H9 (cell line): ENCODE measurements around the gene FTO. TPM values are rescaled to one million over a fixed set of nuclear protein-coding genes. Genes with fewer than 3 reads are reported as not detected.

Experiments
- DNase-seq: peaks from one replicate; pipeline ENCODE4 v3.0.0-alpha.2; 2017
- H2AFZ ChIP-seq: one replicate; pipeline ENCODE4 v1.6.1; 2013; ENCODE audit warnings: mild to moderate bottlenecking, low read length, control low read depth, moderate library complexity
- H2AK5ac ChIP-seq: 2 replicates; pipeline ENCODE4 v1.6.1; 2013; ENCODE audit warnings: low read length, control low read depth, mixed read lengths; ENCODE audit not compliant: insufficient read length
- H2BK120ac ChIP-seq: one replicate; pipeline ENCODE4 v1.6.1; 2013; ENCODE audit warnings: low read depth, mild to moderate bottlenecking, low read length, control low read depth, inconsistent platforms; ENCODE audit not compliant: poor library complexity, severe bottlenecking
- H2BK12ac ChIP-seq: 2 replicates; pipeline ENCODE4 v1.6.1; 2013; ENCODE audit warnings: low read length, control low read depth, mixed read lengths, low read depth; ENCODE audit not compliant: insufficient read length
- H2BK15ac ChIP-seq: 2 replicates; pipeline ENCODE4 v1.6.1; 2013; ENCODE audit warnings: low read depth, low read length, control low read depth
- H2BK20ac ChIP-seq: one replicate; pipeline ENCODE4 v1.6.1; 2013; ENCODE audit warnings: low read depth, mild to moderate bottlenecking, low read length, control low read depth, inconsistent platforms; ENCODE audit not compliant: poor library complexity, severe bottlenecking
- H2BK5ac ChIP-seq: 2 replicates; pipeline ENCODE4 v1.6.1; 2013; ENCODE audit warnings: low read length, control low read depth, mixed read lengths; ENCODE audit not compliant: insufficient read length
- H3K14ac ChIP-seq: 2 replicates; pipeline ENCODE4 v1.6.1; 2013; ENCODE audit warnings: low read length, control low read depth; ENCODE audit not compliant: insufficient read depth
- H3K18ac ChIP-seq: 2 replicates; pipeline ENCODE4 v1.6.1; 2013; ENCODE audit warnings: low read depth, mild to moderate bottlenecking, mixed read lengths, low read length, control low read depth; ENCODE audit not compliant: insufficient read length
- H3K23ac ChIP-seq: 2 replicates; pipeline ENCODE4 v1.6.1; 2013; ENCODE audit warnings: low read length, control low read depth, mixed read lengths, low read depth; ENCODE audit not compliant: insufficient read length
- H3K23me2 ChIP-seq: 2 replicates; pipeline ENCODE4 v1.6.1; 2013; ENCODE audit warnings: low read depth, mild to moderate bottlenecking, mixed read lengths, low read length, control low read depth; ENCODE audit not compliant: insufficient read length, poor library complexity, severe bottlenecking
- H3K27ac ChIP-seq: 2 replicates; pipeline ENCODE4 v1.5.1; 2013; ENCODE audit warnings: low read length, control low read depth, mixed read lengths, low read depth; ENCODE audit not compliant: insufficient read length
- H3K27me3 ChIP-seq: 2 replicates; pipeline ENCODE4 v1.6.1; 2013; ENCODE audit warnings: low read length, control low read depth, inconsistent platforms; ENCODE audit not compliant: insufficient read depth
- H3K4ac ChIP-seq: 2 replicates; pipeline ENCODE4 v1.6.1; 2013; ENCODE audit warnings: low read depth, mild to moderate bottlenecking, control low read depth, inconsistent platforms, low read length, moderate library complexity
- H3K4me1 ChIP-seq: 2 replicates; pipeline ENCODE4 v1.6.1; 2013; ENCODE audit warnings: low read length, control low read depth, inconsistent platforms; ENCODE audit not compliant: insufficient read depth
- H3K4me2 ChIP-seq: 2 replicates; pipeline ENCODE4 v1.6.1; 2013; ENCODE audit warnings: low read length, control low read depth, mixed read lengths; ENCODE audit not compliant: insufficient read length, insufficient read depth
- H3K56ac ChIP-seq: 2 replicates; pipeline ENCODE4 v1.6.1; 2013; ENCODE audit warnings: low read depth, mild to moderate bottlenecking, mixed read lengths, low read length, control low read depth; ENCODE audit not compliant: insufficient read length
- H3K79me1 ChIP-seq: 2 replicates; pipeline ENCODE4 v1.6.1; 2013; ENCODE audit warnings: low read depth, mild to moderate bottlenecking, moderate library complexity, low read length, control low read depth, inconsistent platforms; ENCODE audit not compliant: insufficient read depth, poor library complexity, severe bottlenecking
- H3K79me2 ChIP-seq: 2 replicates; pipeline ENCODE4 v1.6.1; 2013; ENCODE audit warnings: low read length, control low read depth, inconsistent platforms; ENCODE audit not compliant: insufficient read depth
- H3K9ac ChIP-seq: 2 replicates; pipeline ENCODE4 v1.6.1; 2013; ENCODE audit warnings: low read length, control low read depth, mixed read lengths; ENCODE audit not compliant: insufficient read length; ENCODE audit errors: extremely low read depth
- H3K9me3 ChIP-seq: one replicate; pipeline ENCODE4 v1.6.1; 2013; ENCODE audit warnings: low read depth, low read length, inconsistent platforms; ENCODE audit not compliant: control insufficient read depth
- H3T11ph ChIP-seq: one replicate; pipeline ENCODE4 v1.6.1; 2013; ENCODE audit warnings: mild to moderate bottlenecking, low read length, control low read depth, inconsistent platforms
- H4K20me1 ChIP-seq: one replicate; pipeline ENCODE4 v1.6.1; 2013; ENCODE audit not compliant: control insufficient read depth, insufficient read length, insufficient read depth
- H4K5ac ChIP-seq: 2 replicates; pipeline ENCODE4 v1.6.1; 2013; ENCODE audit warnings: low read depth, mild to moderate bottlenecking, mixed read lengths, low read length, control low read depth; ENCODE audit not compliant: insufficient read length
- H4K8ac ChIP-seq: replicated peaks from 2 replicates; pipeline ENCODE4 v1.6.1; 2013; ENCODE audit warnings: low read length, control low read depth, mixed read lengths, low read depth; ENCODE audit not compliant: insufficient read length
- H4K91ac ChIP-seq: 2 replicates; pipeline ENCODE4 v1.6.1; 2013; ENCODE audit warnings: low read depth, mild to moderate bottlenecking, moderate library complexity, mixed read lengths, low read length, control low read depth; ENCODE audit not compliant: insufficient read length
- H3K27ac Mint-ChIP-seq, 3 experiments: 2 replicates in 2 of 3; 3 replicates in 1 of 3; pipeline ENCODE4 v1.8.0; 2020 to 2021; ENCODE audit warnings: mixed read lengths in 3 of 3, mild to moderate bottlenecking in 1 of 3, moderate library complexity in 1 of 3
- H3K27me3 Mint-ChIP-seq: 2 replicates; pipeline ENCODE4 v1.8.0; 2021; ENCODE audit warnings: low read depth, mild to moderate bottlenecking, moderate library complexity, mixed read lengths
- H3K36me3 Mint-ChIP-seq, 3 experiments: 2 replicates in 2 of 3; 3 replicates in 1 of 3; pipeline ENCODE4 v1.8.0; 2020 to 2021; ENCODE audit warnings: low read depth in 3 of 3, mixed read lengths in 3 of 3; ENCODE audit not compliant: insufficient read depth in 1 of 3
- H3K4me1 Mint-ChIP-seq, 2 experiments: 2 replicates each; pipeline ENCODE4 v1.8.0; 2020; ENCODE audit warnings: mixed read lengths in 2 of 2
- H3K4me3 Mint-ChIP-seq, 2 experiments: 2 replicates in 1 of 2; 3 replicates in 1 of 2; pipeline ENCODE4 v1.8.0; 2020 to 2021; ENCODE audit warnings: mild to moderate bottlenecking in 2 of 2, mixed read lengths in 2 of 2, moderate library complexity in 1 of 2
- H3K9me3 Mint-ChIP-seq, 2 experiments: 2 replicates in 1 of 2; 3 replicates in 1 of 2; pipeline ENCODE4 v1.8.0; 2020; ENCODE audit warnings: mild to moderate bottlenecking in 2 of 2, mixed read lengths in 2 of 2, moderate library complexity in 1 of 2
- WGBS: extraction: QIAGEN DNeasy Blood & Tissue Kit; methylation state at CpG from one replicate; pipeline ENCODE4 v1.1.7; 2013; ENCODE audit warnings: missing lambda C conversion rate, low lambda C conversion rate, mixed read lengths; ENCODE audit not compliant: insufficient read length; ENCODE audit errors: extremely low coverage; 5-methylcytosine and 5-hydroxymethylcytosine counted together
- total RNA-seq: library from RNA; stranded (reverse); gene quantifications from 2 replicates; pipeline ENCODE4 v1.2.1, GENCODE V29; 2021
- TF ChIP-seq, protein P1 (sequence below): fragments of 200-600 bp; sonication (generic); conservative IDR thresholded peaks from 3 replicates; pipeline ENCODE4 v1.8.0; 2021; ENCODE audit warnings: antibody characterized with exemption, mild to moderate bottlenecking

FTO gene
- total RNA-seq, 1 experiment from 2014 or later = 67.9 TPM

DNA sequence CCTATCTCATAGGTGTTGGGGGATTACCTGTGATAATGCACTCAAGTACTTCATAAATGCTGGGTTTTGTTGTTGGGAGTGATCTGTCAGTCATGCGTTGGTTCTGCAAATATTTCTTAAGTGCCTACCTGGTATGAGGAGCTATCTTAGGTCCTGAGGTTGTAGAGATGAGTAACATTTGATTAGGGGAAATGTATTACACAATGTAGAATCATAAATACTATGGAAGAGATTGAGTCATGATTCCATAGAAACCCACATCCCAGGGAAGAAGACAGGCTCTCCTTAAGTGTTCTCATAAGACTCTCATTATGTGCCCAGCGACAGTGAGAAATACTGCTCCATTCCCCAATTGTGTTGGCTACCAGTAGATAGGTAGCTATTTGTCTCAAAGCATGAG lies 240.1 kb downstream of the FTO start:
- Histone ChIP-seq H4K20me1 (no peaks in the 10 kb centered on the region), H2AFZ (no peak overlapping the region), H4K5ac (no peak overlapping the region), H2BK15ac (no peak overlapping the region), H2BK12ac (no peak overlapping the region), H3K23me2 (no peaks in the 10 kb centered on the region), H3K27me3 (no peaks in the 10 kb centered on the region), H2BK5ac (no peak overlapping the region), H2BK120ac (no peak overlapping the region), H3T11ph (no peak overlapping the region), H3K9me3 (no peaks in the 10 kb centered on the region), H4K8ac (no peak overlapping the region), H3K27ac (no peak overlapping the region), H4K91ac (no peak overlapping the region), H3K56ac (no peak overlapping the region), H3K79me2 (no peaks in the 10 kb centered on the region; the same call in 1 of the 2 replicates), H3K79me1 (no peaks in the 10 kb centered on the region), H2BK20ac (no peak overlapping the region), H3K9ac (no peak overlapping the region), H3K14ac (no peak overlapping the region), H2AK5ac (no peak overlapping the region), H3K4me1 (no peaks in the 10 kb centered on the region), H3K18ac (no peak overlapping the region), H3K23ac (no peak overlapping the region), H3K4ac (no peak overlapping the region), H3K4me2 (no peak overlapping the region)
- Mint-ChIP-seq H3K27me3 (no peaks in the 10 kb centered on the region), H3K4me3 (no peak overlapping the region), H3K27ac (no peak overlapping the region), H3K36me3 (no peaks in the 10 kb centered on the region), H3K4me1 (no peaks in the 10 kb centered on the region), H3K9me3 (no peaks in the 10 kb centered on the region)
- no peak for DNase-seq
- TF ChIP-seq, protein P1, sequence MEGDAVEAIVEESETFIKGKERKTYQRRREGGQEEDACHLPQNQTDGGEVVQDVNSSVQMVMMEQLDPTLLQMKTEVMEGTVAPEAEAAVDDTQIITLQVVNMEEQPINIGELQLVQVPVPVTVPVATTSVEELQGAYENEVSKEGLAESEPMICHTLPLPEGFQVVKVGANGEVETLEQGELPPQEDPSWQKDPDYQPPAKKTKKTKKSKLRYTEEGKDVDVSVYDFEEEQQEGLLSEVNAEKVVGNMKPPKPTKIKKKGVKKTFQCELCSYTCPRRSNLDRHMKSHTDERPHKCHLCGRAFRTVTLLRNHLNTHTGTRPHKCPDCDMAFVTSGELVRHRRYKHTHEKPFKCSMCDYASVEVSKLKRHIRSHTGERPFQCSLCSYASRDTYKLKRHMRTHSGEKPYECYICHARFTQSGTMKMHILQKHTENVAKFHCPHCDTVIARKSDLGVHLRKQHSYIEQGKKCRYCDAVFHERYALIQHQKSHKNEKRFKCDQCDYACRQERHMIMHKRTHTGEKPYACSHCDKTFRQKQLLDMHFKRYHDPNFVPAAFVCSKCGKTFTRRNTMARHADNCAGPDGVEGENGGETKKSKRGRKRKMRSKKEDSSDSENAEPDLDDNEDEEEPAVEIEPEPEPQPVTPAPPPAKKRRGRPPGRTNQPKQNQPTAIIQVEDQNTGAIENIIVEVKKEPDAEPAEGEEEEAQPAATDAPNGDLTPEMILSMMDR = no peak
- no CpG with 5 or more reads among the region's 2 CpGs for WGBS
